Measurements from ENCODE around the gene CPSF2.
"Not testable (repeated sequence)": the region's sequence is repeated elsewhere in the genome, so short reads cannot be mapped to it uniquely, and the experiment has no call there.

CPSF2 gene

GRCh38 chr14:92160619-92161018 lies 38.9 kb downstream of the CPSF2 start:
- DNase-seq (ENCODE audit: low read depth) = no peak

- no peak for DNase-seq (ENCODE audit: low read depth)
Measured at GRCh38 chr14:92161521-92161920, 39.8 kb downstream of the CPSF2 start.

DNA sequence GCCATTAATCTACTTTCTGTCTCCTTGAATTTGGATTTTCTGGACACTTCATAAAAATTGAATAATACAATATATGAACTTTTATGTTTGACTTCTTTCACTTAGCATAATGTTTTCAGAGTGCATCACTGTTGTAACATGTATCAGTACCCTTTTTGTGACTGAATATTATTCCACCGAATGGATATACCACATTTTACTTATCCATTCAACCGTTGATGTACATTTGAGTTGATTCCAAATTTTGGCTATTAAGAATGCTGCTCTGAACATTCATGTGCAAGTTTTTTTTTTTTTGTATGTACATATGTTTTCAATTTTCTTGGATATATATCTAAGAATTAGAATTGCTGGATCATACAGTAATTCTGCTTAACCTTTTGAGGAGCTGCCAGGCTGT lies 43.2 kb downstream of the CPSF2 start:
- no peak for DNase-seq (ENCODE audit: low read depth)

DNA sequence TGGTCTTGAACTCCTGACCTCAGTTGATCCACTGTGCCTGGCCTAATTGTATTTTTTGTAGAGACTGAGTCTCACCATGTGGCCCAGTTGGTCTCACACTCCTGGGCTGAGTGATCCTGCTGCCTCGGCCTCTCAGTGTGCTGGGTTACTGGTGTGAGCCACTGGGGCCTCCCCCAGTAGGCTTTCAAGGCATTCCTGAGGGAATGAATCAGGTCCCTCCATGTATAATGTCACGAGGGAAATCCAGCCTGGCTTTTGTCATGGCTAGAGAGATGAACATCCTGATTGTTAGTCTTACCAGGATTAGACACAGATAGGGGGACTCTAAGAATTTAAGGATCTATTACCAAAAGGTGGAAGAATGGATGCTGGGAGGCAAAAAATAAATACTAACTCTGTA lies 51.9 kb downstream of the CPSF2 start:
- no peak for DNase-seq (ENCODE audit: low read depth)

DNA sequence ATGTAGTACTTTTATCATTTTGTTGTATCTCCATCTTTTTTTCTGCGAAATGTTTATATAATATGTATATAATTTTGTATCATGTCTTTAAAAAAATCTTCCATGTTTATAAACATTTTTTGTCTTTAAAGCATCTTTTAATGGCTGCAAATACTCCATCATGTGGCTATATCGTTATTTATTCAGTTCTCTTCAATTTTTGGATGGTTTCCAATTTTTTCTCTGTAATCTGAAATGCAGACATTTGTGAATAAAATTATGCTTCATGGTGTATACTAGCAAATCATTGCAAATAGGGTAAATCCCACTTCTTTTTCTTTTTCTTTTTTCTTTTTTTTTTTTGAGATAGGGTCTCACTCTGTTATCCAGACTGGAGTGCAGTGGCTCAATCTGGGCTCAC lies 54.0 kb downstream of the CPSF2 start:
- DNase-seq (ENCODE audit: low read depth) = no peak

DNA sequence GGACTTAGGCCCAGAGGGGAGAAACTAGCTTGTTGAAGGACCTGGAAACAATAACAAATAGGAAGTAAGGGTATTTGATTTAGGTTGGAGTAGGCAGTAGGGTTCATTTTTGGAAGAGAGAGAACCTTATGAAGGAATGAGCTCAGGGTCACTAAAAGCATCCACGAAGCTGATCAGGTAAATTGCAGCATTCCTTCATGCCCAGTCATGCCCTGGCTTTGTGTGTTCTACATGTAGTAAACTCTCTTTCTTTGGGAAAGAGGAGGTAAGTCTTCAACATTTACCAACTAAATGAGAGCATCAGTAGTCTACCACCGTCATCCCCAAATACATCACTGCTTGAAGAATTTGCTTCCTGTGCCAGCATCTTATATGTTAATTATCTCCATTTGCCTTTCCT lies 54.7 kb downstream of the CPSF2 start:
- no peak for DNase-seq (ENCODE audit: low read depth)

DNA sequence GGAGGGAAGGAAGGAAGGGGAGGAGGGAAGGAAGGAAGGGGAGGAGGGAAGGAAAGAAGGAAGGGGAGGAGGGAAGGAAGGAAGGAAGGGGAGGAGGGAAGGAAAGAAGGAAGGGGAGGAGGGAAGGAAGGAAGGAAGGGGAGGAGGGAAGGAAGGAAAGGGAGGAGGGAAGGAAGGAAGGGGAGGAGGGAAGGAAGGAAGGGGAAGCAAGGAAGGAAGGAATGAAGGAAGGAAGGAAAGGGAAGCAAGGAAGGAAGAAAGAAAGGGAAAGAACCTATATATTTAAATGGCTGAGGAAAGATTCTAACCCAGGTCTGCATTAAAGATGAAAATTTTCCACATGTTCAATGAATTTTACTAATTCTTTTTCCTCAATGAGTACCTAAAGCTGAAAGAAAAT lies 57.4 kb downstream of the CPSF2 start:
- DNase-seq (ENCODE audit: low read depth) = not testable (repeated sequence)

GRCh38 chr14:92185559-92185958 lies 63.8 kb downstream of the CPSF2 start:
- no peak for DNase-seq (ENCODE audit: low read depth)

GRCh38 chr14:92187616-92188015 lies 65.8 kb downstream of the CPSF2 start:
- DNase-seq (ENCODE audit: low read depth) = not testable (repeated sequence)

DNA sequence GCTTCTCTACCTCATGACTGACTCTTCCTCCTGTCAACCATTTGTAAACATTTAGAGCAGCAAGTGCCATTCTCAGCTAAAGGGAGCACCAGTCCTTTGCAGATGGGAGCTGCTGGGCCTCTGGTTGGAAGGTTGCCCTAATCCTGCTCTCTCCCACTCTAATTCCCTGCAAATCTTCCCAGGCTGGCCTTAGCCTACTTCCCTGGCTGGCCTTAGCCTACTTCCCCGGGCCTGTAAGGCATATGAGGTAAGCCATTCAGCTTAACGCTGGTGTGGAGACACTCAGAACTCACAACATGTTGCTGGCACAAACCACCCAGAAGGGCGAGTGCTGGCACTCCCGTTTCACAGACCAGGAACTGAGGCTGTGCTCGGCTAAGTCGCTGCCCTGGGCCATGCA lies 69.0 kb downstream of the CPSF2 start:
- DNase-seq (ENCODE audit: low read depth) = no peak

GRCh38 chr14:92198804-92199203 lies 77.0 kb downstream of the CPSF2 start:
- no peak for DNase-seq (ENCODE audit: low read depth)

- no peak for DNase-seq (ENCODE audit: low read depth)
Measured at GRCh38 chr14:92199763-92200162, 78.0 kb downstream of the CPSF2 start.

DNA sequence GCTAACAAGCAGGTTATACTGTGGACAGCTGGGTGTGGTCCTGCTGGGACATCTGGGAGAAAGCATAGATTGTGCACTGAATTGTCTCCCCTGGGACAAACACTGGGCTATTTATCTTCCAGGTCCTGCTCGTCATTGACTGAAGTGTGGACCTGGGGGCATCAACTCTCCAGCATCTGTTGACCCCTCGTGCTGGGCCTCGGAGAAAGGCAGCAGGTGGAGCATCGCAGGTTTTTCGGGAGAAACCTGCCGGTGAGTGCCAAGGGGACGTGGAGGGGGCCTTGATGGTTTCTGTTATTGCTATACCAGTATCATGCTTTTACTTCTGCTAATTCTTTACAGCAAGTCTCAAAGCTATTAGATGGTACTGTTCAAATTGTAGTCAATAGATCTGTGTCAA lies 81.3 kb downstream of the CPSF2 start:
- DNase-seq (ENCODE audit: low read depth) = no peak

- DNase-seq (ENCODE audit: low read depth) = no peak
Measured at GRCh38 chr14:92204792-92205191, 83.0 kb downstream of the CPSF2 start.

GRCh38 chr14:92207012-92207927 lies 85.5 kb downstream of the CPSF2 start:
- no peak for DNase-seq (ENCODE audit: low read depth)

DNA sequence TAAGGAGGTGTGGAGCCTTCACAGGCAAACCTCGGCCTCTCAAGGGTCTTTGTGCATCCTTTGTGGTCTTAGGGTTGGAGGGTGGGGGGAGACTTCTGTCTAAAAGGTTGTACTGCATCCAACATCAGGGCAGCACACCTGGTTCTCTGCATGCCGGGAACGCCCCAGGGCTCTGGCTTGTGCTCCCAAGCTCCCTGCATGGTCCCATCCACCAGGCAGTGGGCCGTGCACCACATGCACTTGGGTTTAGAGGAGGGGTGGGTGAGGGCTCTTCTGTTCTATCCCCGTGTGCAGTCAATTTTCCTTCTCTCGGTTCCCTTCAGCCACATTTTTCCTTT lies 86.1 kb downstream of the CPSF2 start:
- DNase-seq (ENCODE audit: low read depth) = no peak

- DNase-seq (ENCODE audit: low read depth) = no peak
Measured at GRCh38 chr14:92209141-92209540, 87.4 kb downstream of the CPSF2 start.

DNA sequence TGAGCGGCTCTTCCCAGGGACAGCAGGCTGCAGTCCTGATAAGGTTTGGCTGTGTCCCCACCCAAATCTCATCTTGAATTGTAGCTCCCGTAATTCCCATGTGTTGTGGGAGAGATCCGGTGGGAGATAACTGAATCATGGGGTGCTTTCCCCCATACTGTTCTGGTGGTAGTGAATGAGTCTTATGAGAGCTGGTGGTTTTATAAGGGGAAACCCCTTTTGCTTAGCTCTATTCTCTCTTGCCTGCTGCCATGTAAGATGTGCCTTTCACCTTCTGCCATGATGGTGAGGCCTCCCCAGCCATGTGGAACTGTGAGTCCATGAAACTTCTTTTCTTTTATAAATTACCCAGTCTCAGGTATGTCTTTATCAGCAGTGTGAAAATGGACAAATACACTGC lies 91.4 kb downstream of the CPSF2 start:
- not testable (repeated sequence) for DNase-seq (ENCODE audit: low read depth)

GRCh38 chr14:92215579-92215978 lies 93.8 kb downstream of the CPSF2 start:
- no peak for DNase-seq (ENCODE audit: low read depth)

- no peak for DNase-seq (ENCODE audit: low read depth)
Measured at GRCh38 chr14:92217936-92218335, 96.2 kb downstream of the CPSF2 start.
